Epithelial cell of proximal tubule (primary cell): ENCODE data around the gene SULT6B1. TPM values are rescaled to one million over a fixed set of nuclear protein-coding genes. Genes with fewer than 3 reads are reported as not detected.

ENCODE experiments used
- DNase-seq: peaks from one replicate; pipeline ENCODE4 v3.0.0-alpha.2; 2011; ENCODE audit warnings: low read depth
- H3K4me3 ChIP-seq: 2 replicates; pipeline ENCODE4 v1.5.1; 2011; ENCODE audit warnings: low read depth, mild to moderate bottlenecking, low read length
- CTCF ChIP-seq: conservative IDR thresholded peaks from 2 replicates; pipeline ENCODE4 v1.5.1; 2012; ENCODE audit warnings: low read depth, mild to moderate bottlenecking, low read length
- total RNA-seq: library from RNA; depleted of rRNA; stranded (reverse); fragments of >200 nt; gene quantifications from 2 replicates; pipeline ENCODE4 v1.2.3, GENCODE V29; 2015

The SULT6B1 gene
- total RNA-seq, 1 donor from 2014 or later = not detected

GRCh38 chr2:37164757-37165156 is 23.7 kb downstream of the SULT6B1 start:
- H3K4me3 ChIP-seq = no peak overlapping the region
- no peak for DNase-seq
- TF ChIP-seq CTCF = no peak

GRCh38 chr2:37156857-37157714 is 31.4 kb downstream of the SULT6B1 start, which contains the start of gene EIF2AK2:
TSS of gene EIF2AK2 (minus strand) at chr2:37156980. CDS start at chr2:37147806, 9,174 bp downstream.
- H3K4me3 ChIP-seq = peak within 1 kb of the TSS; percentile 83
- TF ChIP-seq CTCF = no peak
- DNase-seq = no peak

- no peak for DNase-seq
- no peak for TF ChIP-seq CTCF
These were observed 32.2 kb downstream of the SULT6B1 start for GRCh38 chr2:37156071-37156856.

GRCh38 chr2:37154785-37155184 is 33.7 kb downstream of the SULT6B1 start:
- DNase-seq = no peak
- no peak for TF ChIP-seq CTCF
- H3K4me3 ChIP-seq = no peak overlapping the region

More at GRCh38 chr2:37156071-37156856, 32.2 kb downstream of the SULT6B1 start:
- peak overlapping the region; percentile 83 for H3K4me3 ChIP-seq

GRCh38 chr2:37153224-37153623 is 35.2 kb downstream of the SULT6B1 start:
- no peak overlapping the region for H3K4me3 ChIP-seq
- TF ChIP-seq CTCF = no peak
- no peak for DNase-seq

- TF ChIP-seq CTCF = no peak
- DNase-seq = no peak
- H3K4me3 ChIP-seq = no peak overlapping the region
These were observed 38.7 kb downstream of the SULT6B1 start for GRCh38 chr2:37149626-37150322.
